Sciatic nerve (tissue), 2 donors: Measurements from ENCODE around the gene MNAT1. TPM values are rescaled to one million over a fixed set of nuclear protein-coding genes. Genes with fewer than 3 reads are reported as not detected.
"Not testable (repeated sequence)": the region's sequence is repeated elsewhere in the genome, so short reads cannot be mapped to it uniquely, and the experiment has no call there.

ENCODE experiments used
- ATAC-seq: fragments of 200-7000 bp; cut with Tn5 transposase; one replicate; pipeline ENCODE4 v1.9.1; 2020; ENCODE audit warnings: mild to moderate bottlenecking, moderate library complexity
- DNase-seq: peaks from one replicate; pipeline ENCODE4 v3.0.0-alpha.2; 2020; ENCODE audit warnings: low spot score
- intact Hi-C: fragments of 100-400 bp; cut with DNase I; formaldehyde crosslinking; loops from one replicate; pipeline ENCODE4 v1.14.2; 2022
- total RNA-seq: library from RNA; stranded (reverse); fragmentation: NEBNext Ultra II Directional; extraction: Animal tissue kit (Norgen Biotek cat#: 25700); gene quantifications from one replicate; pipeline ENCODE4 v1.2.1, GENCODE V29; 2021
- donor health status: DM: no; HTN: no; CAD: no.
- donor health status: DM: no; HTN: no; CAD: no.

MNAT1 gene
- total RNA-seq, 1 donor from 2014 or later = 39.9 TPM

GRCh38 chr14:60732840-60733483 lies 1.6 kb upstream of the MNAT1 start:
- no peak for DNase-seq
- ATAC-seq = no peak
- intact Hi-C loops = no loop called here

- DNase-seq (no peak), ATAC-seq (no peak)
- intact Hi-C loops = no loop called here
Observed at GRCh38 chr14:60735416-60735815, 855 bp downstream of the MNAT1 start.

- DNase-seq (no peak), ATAC-seq (no peak)
- intact Hi-C loops = no loop called here
Observed at GRCh38 chr14:60736494-60736893, 1.9 kb downstream of the MNAT1 start.

GRCh38 chr14:60738843-60739508 lies 4.4 kb downstream of the MNAT1 start:
- no peak for DNase-seq
- ATAC-seq = peak; percentile 69
- intact Hi-C loops = no loop called here

GRCh38 chr14:60744566-60744965 lies 10.0 kb downstream of the MNAT1 start:
- DNase-seq (no peak), ATAC-seq (no peak)
- intact Hi-C loops = no loop called here

GRCh38 chr14:60753264-60754119 lies 18.9 kb downstream of the MNAT1 start:
- intact Hi-C loops = no loop called here

GRCh38 chr14:60756847-60757246 lies 22.3 kb downstream of the MNAT1 start:
- DNase-seq = no peak
- ATAC-seq = no peak
- intact Hi-C loops = no loop called here

More at GRCh38 chr14:60753264-60754119, 18.9 kb downstream of the MNAT1 start:
- ATAC-seq = no peak
- DNase-seq = no peak

GRCh38 chr14:60757567-60758002 lies 23.0 kb downstream of the MNAT1 start:
- ATAC-seq (no peak), DNase-seq (no peak)
- intact Hi-C loops = no loop called here

- intact Hi-C loops = no loop called here
- ATAC-seq (no peak), DNase-seq (no peak)
Observed at GRCh38 chr14:60758885-60759284, 24.3 kb downstream of the MNAT1 start.

- intact Hi-C loops = no loop called here
- no peak for ATAC-seq
- DNase-seq = no peak
Observed at GRCh38 chr14:60760209-60760608, 25.6 kb downstream of the MNAT1 start.

- DNase-seq (no peak), ATAC-seq (no peak)
- intact Hi-C loops = no loop called here
Observed at GRCh38 chr14:60760644-60761364, 26.2 kb downstream of the MNAT1 start.

GRCh38 chr14:60768602-60769001 lies 34.0 kb downstream of the MNAT1 start:
- DNase-seq = no peak
- no peak for ATAC-seq
- intact Hi-C loops = no loop called here

GRCh38 chr14:60771117-60771516 lies 36.6 kb downstream of the MNAT1 start:
- ATAC-seq (no peak), DNase-seq (no peak)
- intact Hi-C loops = no loop called here

GRCh38 chr14:60773558-60773957 lies 39.0 kb downstream of the MNAT1 start:
- ATAC-seq (no peak), DNase-seq (no peak)
- intact Hi-C loops = no loop called here

GRCh38 chr14:60775296-60775695 lies 40.7 kb downstream of the MNAT1 start:
- ATAC-seq = no peak

GRCh38 chr14:60777856-60778578 lies 43.5 kb downstream of the MNAT1 start:
- no peak for DNase-seq
- ATAC-seq = no peak
- intact Hi-C loops = no loop called here

More at GRCh38 chr14:60775296-60775695, 40.7 kb downstream of the MNAT1 start:
- no peak for DNase-seq
- intact Hi-C loops = no loop called here

- ATAC-seq, intact Hi-C loops, DNase-seq: not testable (repeated sequence)
Observed at GRCh38 chr14:60779745-60780514, 45.4 kb downstream of the MNAT1 start.

- intact Hi-C loops, DNase-seq, ATAC-seq: not testable (repeated sequence)
Observed at GRCh38 chr14:60780558-60780957, 46.0 kb downstream of the MNAT1 start.
